Measurements from ENCODE around the gene SMURF2. TPM values are rescaled to one million over a fixed set of nuclear protein-coding genes. Genes with fewer than 3 reads are reported as not detected.

Gene SMURF2
- total and polyA plus RNA-seq, 10 of the 15 experiments (the other 5 are each of a cell fraction or from before 2014, with no cell fraction given), result 2.8 to 13.4 (median 7.5) TPM

GRCh38 chr17:64547319-64547718 is 114.8 kb downstream of the SMURF2 start (continued):
- TF ChIP-seq, protein P1, sequence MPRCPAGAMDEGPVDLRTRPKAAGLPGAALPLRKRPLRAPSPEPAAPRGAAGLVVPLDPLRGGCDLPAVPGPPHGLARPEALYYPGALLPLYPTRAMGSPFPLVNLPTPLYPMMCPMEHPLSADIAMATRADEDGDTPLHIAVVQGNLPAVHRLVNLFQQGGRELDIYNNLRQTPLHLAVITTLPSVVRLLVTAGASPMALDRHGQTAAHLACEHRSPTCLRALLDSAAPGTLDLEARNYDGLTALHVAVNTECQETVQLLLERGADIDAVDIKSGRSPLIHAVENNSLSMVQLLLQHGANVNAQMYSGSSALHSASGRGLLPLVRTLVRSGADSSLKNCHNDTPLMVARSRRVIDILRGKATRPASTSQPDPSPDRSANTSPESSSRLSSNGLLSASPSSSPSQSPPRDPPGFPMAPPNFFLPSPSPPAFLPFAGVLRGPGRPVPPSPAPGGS (IDR thresholded peaks at IDR 0.05; ENCODE audit: borderline replicate concordance, insufficient read depth, low read depth, low read length, poor library complexity, severe bottlenecking), result no peak

- BruUV-seq (replicated peaks), result no TSS peak
- no peaks in the 10 kb centered on the region for H3K79me2 ChIP-seq (ENCODE audit: control insufficient read depth, insufficient read depth, low read length)
- ChIA-PET CTCF (interaction anchor here (1.2 to 1.5 kb wide), 2 partner anchors 10 to 227 kb away, joined by 3 read pairs; no protein-coding TSS in a partner anchor), RAD21 (ENCODE audit: unreplicated experiment) (interaction anchor here (0.8 kb wide), 1 partner anchor 127 kb away, joined by 6 read pairs; no protein-coding TSS in a partner anchor), SMC1A (ENCODE audit: uncharacterized antibody, unreplicated experiment) (interaction anchor here (1.2 to 3.5 kb wide), 3 partner anchors 21 to 127 kb away, joined by 3 to 10 read pairs (median 4); no protein-coding TSS in a partner anchor), POLR2A (interaction anchor here (0.6 kb wide), 1 partner anchor 57 kb away, joined by 3 read pairs; no protein-coding TSS in a partner anchor)
- H3K4me2 ChIP-seq (ENCODE audit: control insufficient read depth, insufficient read depth), result no peak overlapping the region
- no peaks in the 10 kb centered on the region; a peak in 1 of 4 replicates for H3K36me3 ChIP-seq (ENCODE audit: control insufficient read depth in 2 of 2, insufficient read depth in 2 of 2, low read length in 1 of 2)
- no peaks in the 10 kb centered on the region for H3K4me1 ChIP-seq (ENCODE audit: control insufficient read depth, insufficient read depth, low read length)
- DNase-seq (ENCODE audit: low read depth, low spot score) (no peak), FAIRE-seq (no peak), ATAC-seq (no peak)
- H4K20me1 ChIP-seq (ENCODE audit: control insufficient read depth, insufficient read depth), result no peaks in the 10 kb centered on the region
- H3K9me3 ChIP-seq (replicated peaks; ENCODE audit: control insufficient read depth, insufficient read depth, low read length), result no peaks in the 10 kb centered on the region
- H3K27ac ChIP-seq (ENCODE audit: control insufficient read depth, insufficient read depth), result no peak overlapping the region
- 83% methylated on average over 7 of the region's 7 CpGs for WGBS (ENCODE audit: insufficient coverage, insufficient replicate concordance, low lambda C conversion rate, missing lambda C conversion rate)
- no peak for TF ChIP-seq ZNF217 (IDR thresholded peaks at IDR 0.05)
- no peak overlapping the region for H3K4me3 ChIP-seq
- no peak overlapping the region for H3K9ac ChIP-seq (ENCODE audit: control insufficient read depth, insufficient read depth, low read length)
- intact Hi-C loops (cut with micrococcal nuclease; ENCODE audit: unreplicated experiment), result no loop called here
- H2AFZ ChIP-seq (ENCODE audit: control insufficient read depth, low read depth, low read length), result no peak overlapping the region
- in situ Hi-C loops (cut with MboI), result no loop called here
- no peaks in the 10 kb centered on the region for H3K27me3 ChIP-seq (replicated peaks in 1 of 2; ENCODE audit: control insufficient read depth in 2 of 2, insufficient read depth in 2 of 2, low read length in 1 of 2)
Observed at GRCh38 chr17:64546716-64547115, 115.4 kb downstream of the SMURF2 start.

- DNase-seq (ENCODE audit: low read depth, low spot score) (no peak), FAIRE-seq (no peak), ATAC-seq (no peak)
- Histone ChIP-seq H3K9me3 (replicated peaks; ENCODE audit: control insufficient read depth, insufficient read depth, low read length) (no peaks in the 10 kb centered on the region), H2AFZ (ENCODE audit: control insufficient read depth, low read depth, low read length) (no peak overlapping the region), H3K36me3 (ENCODE audit: control insufficient read depth in 2 of 2, insufficient read depth in 2 of 2, low read length in 1 of 2) (no peaks in the 10 kb centered on the region; a peak in 2 of 4 replicates), H3K4me3 (no peak overlapping the region), H3K79me2 (ENCODE audit: control insufficient read depth, insufficient read depth, low read length) (no peaks in the 10 kb centered on the region), H3K4me1 (ENCODE audit: control insufficient read depth, insufficient read depth, low read length) (no peaks in the 10 kb centered on the region), H3K4me2 (ENCODE audit: control insufficient read depth, insufficient read depth) (no peak overlapping the region), H3K27ac (ENCODE audit: control insufficient read depth, insufficient read depth) (no peak overlapping the region), H3K9ac (ENCODE audit: control insufficient read depth, insufficient read depth, low read length) (no peak overlapping the region), H4K20me1 (ENCODE audit: control insufficient read depth, insufficient read depth) (no peaks in the 10 kb centered on the region), H3K27me3 (replicated peaks in 1 of 2; ENCODE audit: control insufficient read depth in 2 of 2, insufficient read depth in 2 of 2, low read length in 1 of 2) (no peaks in the 10 kb centered on the region)
- POLR2A ChIA-PET, result interaction anchor here (0.6 to 1.5 kb wide), 3 partner anchors 29 to 226 kb away, joined by 3 read pairs; partner anchors contain the start of gene CEP95
- CTCF ChIA-PET, result interaction anchor here (0.6 to 1.7 kb wide), 5 partner anchors 27 to 1195 kb away, joined by 3 to 8 read pairs (median 3); no protein-coding TSS in a partner anchor
- SMC1A ChIA-PET (ENCODE audit: uncharacterized antibody, unreplicated experiment), result interaction anchor here (0.7 to 3.5 kb wide), 6 partner anchors 9 to 347 kb away, joined by 3 to 10 read pairs (median 4); no protein-coding TSS in a partner anchor
- RAD21 ChIA-PET (ENCODE audit: unreplicated experiment), result interaction anchor here (1.2 kb wide), 1 partner anchor 124 kb away, joined by 3 read pairs; no protein-coding TSS in a partner anchor
- BruUV-seq (replicated peaks), result no TSS peak
- intact Hi-C loops (cut with micrococcal nuclease; ENCODE audit: unreplicated experiment), result no loop called here
- in situ Hi-C loops (cut with MboI), result no loop called here
- WGBS (ENCODE audit: insufficient coverage, insufficient replicate concordance, low lambda C conversion rate, missing lambda C conversion rate), result 100% methylated on average over 2 of the region's 2 CpGs
- TF ChIP-seq STAT3 (IDR thresholded peaks at IDR 0.05; ENCODE audit: low read depth, low read length) (no peak), POLR2AphosphoS2 (IDR thresholded peaks at IDR 0.05; ENCODE audit: low read depth, low read length) (no peak), HDAC2 (IDR thresholded peaks at IDR 0.05) (no peak), TARDBP (IDR thresholded peaks at IDR 0.05; ENCODE audit: borderline replicate concordance) (no peak), SIX5 (IDR thresholded peaks at IDR 0.05; ENCODE audit: low read depth, low read length, severe bottlenecking) (no peak)
- TF ChIP-seq, protein P2, sequence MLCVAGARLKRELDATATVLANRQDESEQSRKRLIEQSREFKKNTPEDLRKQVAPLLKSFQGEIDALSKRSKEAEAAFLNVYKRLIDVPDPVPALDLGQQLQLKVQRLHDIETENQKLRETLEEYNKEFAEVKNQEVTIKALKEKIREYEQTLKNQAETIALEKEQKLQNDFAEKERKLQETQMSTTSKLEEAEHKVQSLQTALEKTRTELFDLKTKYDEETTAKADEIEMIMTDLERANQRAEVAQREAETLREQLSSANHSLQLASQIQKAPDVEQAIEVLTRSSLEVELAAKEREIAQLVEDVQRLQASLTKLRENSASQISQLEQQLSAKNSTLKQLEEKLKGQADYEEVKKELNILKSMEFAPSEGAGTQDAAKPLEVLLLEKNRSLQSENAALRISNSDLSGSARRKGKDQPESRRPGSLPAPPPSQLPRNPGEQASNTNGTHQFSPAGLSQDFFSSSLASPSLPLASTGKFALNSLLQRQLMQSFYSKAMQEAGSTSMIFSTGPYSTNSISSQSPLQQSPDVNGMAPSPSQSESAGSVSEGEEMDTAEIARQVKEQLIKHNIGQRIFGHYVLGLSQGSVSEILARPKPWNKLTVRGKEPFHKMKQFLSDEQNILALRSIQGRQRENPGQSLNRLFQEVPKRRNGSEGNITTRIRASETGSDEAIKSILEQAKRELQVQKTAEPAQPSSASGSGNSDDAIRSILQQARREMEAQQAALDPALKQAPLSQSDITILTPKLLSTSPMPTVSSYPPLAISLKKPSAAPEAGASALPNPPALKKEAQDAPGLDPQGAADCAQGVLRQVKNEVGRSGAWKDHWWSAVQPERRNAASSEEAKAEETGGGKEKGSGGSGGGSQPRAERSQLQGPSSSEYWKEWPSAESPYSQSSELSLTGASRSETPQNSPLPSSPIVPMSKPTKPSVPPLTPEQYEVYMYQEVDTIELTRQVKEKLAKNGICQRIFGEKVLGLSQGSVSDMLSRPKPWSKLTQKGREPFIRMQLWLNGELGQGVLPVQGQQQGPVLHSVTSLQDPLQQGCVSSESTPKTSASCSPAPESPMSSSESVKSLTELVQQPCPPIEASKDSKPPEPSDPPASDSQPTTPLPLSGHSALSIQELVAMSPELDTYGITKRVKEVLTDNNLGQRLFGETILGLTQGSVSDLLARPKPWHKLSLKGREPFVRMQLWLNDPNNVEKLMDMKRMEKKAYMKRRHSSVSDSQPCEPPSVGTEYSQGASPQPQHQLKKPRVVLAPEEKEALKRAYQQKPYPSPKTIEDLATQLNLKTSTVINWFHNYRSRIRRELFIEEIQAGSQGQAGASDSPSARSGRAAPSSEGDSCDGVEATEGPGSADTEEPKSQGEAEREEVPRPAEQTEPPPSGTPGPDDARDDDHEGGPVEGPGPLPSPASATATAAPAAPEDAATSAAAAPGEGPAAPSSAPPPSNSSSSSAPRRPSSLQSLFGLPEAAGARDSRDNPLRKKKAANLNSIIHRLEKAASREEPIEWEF (IDR thresholded peaks at IDR 0.05; ENCODE audit: insufficient replicate concordance, low read depth, low read length), result no peak
Observed at GRCh38 chr17:64544742-64545141, 117.4 kb downstream of the SMURF2 start.
